SK-N-SH treated with all-trans-retinoic acid at 6 μM for 48 hours (cell line): ENCODE measurements around the gene SLC39A3.

Experiments
- ARNTL ChIP-seq: fragments of 450-650 bp; formaldehyde crosslinking; IDR thresholded peaks from 2 replicates; pipeline ENCODE4 v1.5.0; 2020; ENCODE audit warnings: low read depth, mild to moderate bottlenecking, moderate library complexity, borderline replicate concordance
- BACH2 ChIP-seq: fragments of 250-450 bp; sonication (Bioruptor Pico); IDR thresholded peaks from 2 replicates; pipeline ENCODE4 v1.9.0; 2021; ENCODE audit warnings: mild to moderate bottlenecking, borderline replicate concordance
- ESRRG ChIP-seq: fragments of 250-450 bp; sonication (Bioruptor Pico); IDR thresholded peaks from 2 replicates; pipeline ENCODE4 v1.6.1; 2021; ENCODE audit warnings: mild to moderate bottlenecking
- OSR1 ChIP-seq: fragments of 250-450 bp; sonication (Bioruptor Pico); IDR thresholded peaks from 2 replicates; pipeline ENCODE4 v1.8.0; 2022; ENCODE audit warnings: moderate library complexity, mild to moderate bottlenecking, inconsistent platforms
- RARB ChIP-seq: fragments of 250-450 bp; sonication (Bioruptor Pico); IDR thresholded peaks from 2 replicates; pipeline ENCODE4 v1.8.0; 2021; ENCODE audit warnings: mild to moderate bottlenecking, moderate library complexity
- TCF4 ChIP-seq: fragments of 250-450 bp; sonication (Bioruptor Pico); IDR thresholded peaks from 2 replicates; pipeline ENCODE4 v1.8.0; 2021; ENCODE audit warnings: mild to moderate bottlenecking, moderate library complexity, borderline replicate concordance
- TOX ChIP-seq: fragments of 250-450 bp; sonication (Bioruptor Pico); IDR thresholded peaks from 2 replicates; pipeline ENCODE4 v1.8.0; 2021; ENCODE audit warnings: mild to moderate bottlenecking, moderate library complexity, borderline replicate concordance
- ZFP3 ChIP-seq: fragments of 250-450 bp; sonication (Bioruptor Pico); IDR thresholded peaks from 2 replicates; pipeline ENCODE4 v1.5.0; 2020; ENCODE audit warnings: mild to moderate bottlenecking, moderate library complexity
- ZFP30 ChIP-seq: fragments of 450-650 bp; formaldehyde crosslinking; IDR thresholded peaks from 2 replicates; pipeline ENCODE4 v1.5.0; 2022; ENCODE audit warnings: mild to moderate bottlenecking, moderate library complexity
- ZNF565 ChIP-seq: fragments of 450-650 bp; formaldehyde crosslinking; conservative IDR thresholded peaks from 2 replicates; pipeline ENCODE4 v1.5.0; 2020; ENCODE audit warnings: low read depth, mild to moderate bottlenecking, moderate library complexity
- ZNF8 ChIP-seq: fragments of 450-650 bp; formaldehyde crosslinking; IDR thresholded peaks from 2 replicates; pipeline ENCODE4 v1.5.0; 2020; ENCODE audit warnings: mild to moderate bottlenecking, moderate library complexity
- TF ChIP-seq, protein P1 (sequence below): fragments of 250-450 bp; sonication (Bioruptor Pico); IDR thresholded peaks from 2 replicates; pipeline ENCODE4 v1.8.0; 2020; ENCODE audit warnings: mild to moderate bottlenecking, moderate library complexity, borderline replicate concordance
- TF ChIP-seq, protein P2 (sequence below): fragments of 250-450 bp; sonication (Bioruptor Pico); IDR thresholded peaks from 2 replicates; pipeline ENCODE4 v1.5.0; 2020; ENCODE audit warnings: mild to moderate bottlenecking, moderate library complexity
- TF ChIP-seq, protein P3 (sequence below): fragments of 250-450 bp; sonication (Bioruptor Pico); IDR thresholded peaks from 2 replicates; pipeline ENCODE4 v1.5.1; 2020; ENCODE audit warnings: low read depth, mild to moderate bottlenecking, moderate library complexity

DNA sequence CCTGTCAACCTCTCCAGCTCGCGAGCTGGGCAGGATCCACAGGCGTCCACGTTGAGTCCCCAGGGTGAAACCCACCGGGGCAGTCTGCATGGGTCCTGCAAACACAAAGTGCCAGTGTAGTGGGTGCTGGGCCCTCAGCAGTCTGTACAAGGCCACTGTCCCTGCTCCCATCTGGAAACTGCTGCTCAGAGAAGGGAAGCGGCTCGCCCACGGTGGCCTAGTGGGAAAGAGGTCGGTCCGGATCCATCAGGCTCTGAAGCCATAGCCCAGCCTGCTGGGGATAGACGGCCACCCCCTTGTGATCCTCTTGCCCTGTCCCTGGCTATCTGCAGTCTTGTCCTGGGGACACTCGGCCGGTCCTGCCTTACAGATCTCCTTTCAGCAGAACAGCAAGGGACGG is 16.1 kb downstream of the SLC39A3 start:
- no peak for TF ChIP-seq ESRRG (CRISPR knock-in tag)
- no peak for TF ChIP-seq OSR1 (CRISPR knock-in tag)
- no peak for TF ChIP-seq ZNF8 (CRISPR knock-in tag)
- TF ChIP-seq TCF4 (CRISPR knock-in tag): no peak
- TF ChIP-seq, protein P1, sequence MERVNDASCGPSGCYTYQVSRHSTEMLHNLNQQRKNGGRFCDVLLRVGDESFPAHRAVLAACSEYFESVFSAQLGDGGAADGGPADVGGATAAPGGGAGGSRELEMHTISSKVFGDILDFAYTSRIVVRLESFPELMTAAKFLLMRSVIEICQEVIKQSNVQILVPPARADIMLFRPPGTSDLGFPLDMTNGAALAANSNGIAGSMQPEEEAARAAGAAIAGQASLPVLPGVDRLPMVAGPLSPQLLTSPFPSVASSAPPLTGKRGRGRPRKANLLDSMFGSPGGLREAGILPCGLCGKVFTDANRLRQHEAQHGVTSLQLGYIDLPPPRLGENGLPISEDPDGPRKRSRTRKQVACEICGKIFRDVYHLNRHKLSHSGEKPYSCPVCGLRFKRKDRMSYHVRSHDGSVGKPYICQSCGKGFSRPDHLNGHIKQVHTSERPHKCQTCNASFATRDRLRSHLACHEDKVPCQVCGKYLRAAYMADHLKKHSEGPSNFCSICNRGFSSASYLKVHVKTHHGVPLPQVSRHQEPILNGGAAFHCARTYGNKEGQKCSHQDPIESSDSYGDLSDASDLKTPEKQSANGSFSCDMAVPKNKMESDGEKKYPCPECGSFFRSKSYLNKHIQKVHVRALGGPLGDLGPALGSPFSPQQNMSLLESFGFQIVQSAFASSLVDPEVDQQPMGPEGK (CRISPR knock-in tag): no peak
- TF ChIP-seq, protein P2, sequence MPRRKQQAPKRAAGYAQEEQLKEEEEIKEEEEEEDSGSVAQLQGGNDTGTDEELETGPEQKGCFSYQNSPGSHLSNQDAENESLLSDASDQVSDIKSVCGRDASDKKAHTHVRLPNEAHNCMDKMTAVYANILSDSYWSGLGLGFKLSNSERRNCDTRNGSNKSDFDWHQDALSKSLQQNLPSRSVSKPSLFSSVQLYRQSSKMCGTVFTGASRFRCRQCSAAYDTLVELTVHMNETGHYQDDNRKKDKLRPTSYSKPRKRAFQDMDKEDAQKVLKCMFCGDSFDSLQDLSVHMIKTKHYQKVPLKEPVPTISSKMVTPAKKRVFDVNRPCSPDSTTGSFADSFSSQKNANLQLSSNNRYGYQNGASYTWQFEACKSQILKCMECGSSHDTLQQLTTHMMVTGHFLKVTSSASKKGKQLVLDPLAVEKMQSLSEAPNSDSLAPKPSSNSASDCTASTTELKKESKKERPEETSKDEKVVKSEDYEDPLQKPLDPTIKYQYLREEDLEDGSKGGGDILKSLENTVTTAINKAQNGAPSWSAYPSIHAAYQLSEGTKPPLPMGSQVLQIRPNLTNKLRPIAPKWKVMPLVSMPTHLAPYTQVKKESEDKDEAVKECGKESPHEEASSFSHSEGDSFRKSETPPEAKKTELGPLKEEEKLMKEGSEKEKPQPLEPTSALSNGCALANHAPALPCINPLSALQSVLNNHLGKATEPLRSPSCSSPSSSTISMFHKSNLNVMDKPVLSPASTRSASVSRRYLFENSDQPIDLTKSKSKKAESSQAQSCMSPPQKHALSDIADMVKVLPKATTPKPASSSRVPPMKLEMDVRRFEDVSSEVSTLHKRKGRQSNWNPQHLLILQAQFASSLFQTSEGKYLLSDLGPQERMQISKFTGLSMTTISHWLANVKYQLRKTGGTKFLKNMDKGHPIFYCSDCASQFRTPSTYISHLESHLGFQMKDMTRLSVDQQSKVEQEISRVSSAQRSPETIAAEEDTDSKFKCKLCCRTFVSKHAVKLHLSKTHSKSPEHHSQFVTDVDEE (CRISPR knock-in tag): no peak
- TF ChIP-seq ZFP30 (CRISPR knock-in tag): no peak
- no peak for TF ChIP-seq ARNTL (CRISPR knock-in tag)
- TF ChIP-seq RARB: no peak
- TF ChIP-seq BACH2 (CRISPR knock-in tag): no peak
- TF ChIP-seq, protein P3, sequence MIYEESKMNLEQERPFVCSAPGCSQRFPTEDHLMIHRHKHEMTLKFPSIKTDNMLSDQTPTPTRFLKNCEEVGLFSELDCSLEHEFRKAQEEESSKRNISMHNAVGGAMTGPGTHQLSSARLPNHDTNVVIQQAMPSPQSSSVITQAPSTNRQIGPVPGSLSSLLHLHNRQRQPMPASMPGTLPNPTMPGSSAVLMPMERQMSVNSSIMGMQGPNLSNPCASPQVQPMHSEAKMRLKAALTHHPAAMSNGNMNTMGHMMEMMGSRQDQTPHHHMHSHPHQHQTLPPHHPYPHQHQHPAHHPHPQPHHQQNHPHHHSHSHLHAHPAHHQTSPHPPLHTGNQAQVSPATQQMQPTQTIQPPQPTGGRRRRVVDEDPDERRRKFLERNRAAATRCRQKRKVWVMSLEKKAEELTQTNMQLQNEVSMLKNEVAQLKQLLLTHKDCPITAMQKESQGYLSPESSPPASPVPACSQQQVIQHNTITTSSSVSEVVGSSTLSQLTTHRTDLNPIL: no peak
- TF ChIP-seq ZNF565 (CRISPR knock-in tag): no peak
- TF ChIP-seq TOX (CRISPR knock-in tag): no peak
- no peak for TF ChIP-seq ZFP3
